Measurements from ENCODE around the gene ARID5A. TPM values are rescaled to one million over a fixed set of nuclear protein-coding genes. Genes with fewer than 3 reads are reported as not detected.

Gene ARID5A
- total and polyA plus RNA-seq, 2 of the 13 experiments (the other 11 are each of a cell fraction or from before 2014, with no cell fraction given), result 6.0 to 9.5 TPM

- TF ChIP-seq PTBP1 (IDR thresholded peaks at IDR 0.05; ENCODE audit: low read depth, low read length, poor library complexity, severe bottlenecking) (no peak), KAT8 (CRISPR knock-in tag; IDR thresholded peaks at IDR 0.05) (peak; percentile 49; the same call in 1 of the 2 replicates), NFRKB (IDR thresholded peaks at IDR 0.05) (no peak), ZFP82 (CRISPR knock-in tag; IDR thresholded peaks at IDR 0.05; ENCODE audit: borderline replicate concordance) (no peak), ZMYM3 (CRISPR knock-in tag; IDR thresholded peaks at IDR 0.05) (peak; percentile 78), THAP8 (CRISPR knock-in tag; IDR thresholded peaks at IDR 0.05; ENCODE audit: borderline replicate concordance) (no peak), KAT7 (CRISPR knock-in tag; IDR thresholded peaks at IDR 0.05; ENCODE audit: borderline replicate concordance) (no peak), TMF1 (CRISPR knock-in tag; IDR thresholded peaks at IDR 0.05; ENCODE audit: low read depth) (no peak), NR1H2 (CRISPR knock-in tag; IDR thresholded peaks at IDR 0.05; ENCODE audit: borderline replicate concordance, low read depth) (0 out of 2 replicates have a peak, but pooled peaks have one; percentile 46), MTF2 (CRISPR knock-in tag; IDR thresholded peaks at IDR 0.05; ENCODE audit: borderline replicate concordance) (no peak), MEIS2 (CRISPR knock-in tag; IDR thresholded peaks at IDR 0.05) (peak; percentile 73; the same call in 1 of the 2 replicates), ZNF766 (CRISPR knock-in tag; IDR thresholded peaks at IDR 0.05; ENCODE audit: borderline replicate concordance) (no peak), ZNF687 (CRISPR knock-in tag; IDR thresholded peaks at IDR 0.05) (peak; percentile 97), RAD51 (IDR thresholded peaks at IDR 0.05; ENCODE audit: borderline replicate concordance) (no peak), CC2D1A (CRISPR knock-in tag; IDR thresholded peaks at IDR 0.05) (no peak), ZNF143 (CRISPR knock-in tag; IDR thresholded peaks at IDR 0.05) (peak; percentile 89), JUNB (CRISPR knock-in tag; IDR thresholded peaks at IDR 0.05; ENCODE audit: borderline replicate concordance) (no peak), DNMT1 (CRISPR knock-in tag; IDR thresholded peaks at IDR 0.05) (no peak), FLYWCH1 (CRISPR knock-in tag; IDR thresholded peaks at IDR 0.05) (no peak), KLF9 (CRISPR knock-in tag; IDR thresholded peaks at IDR 0.05; ENCODE audit: low read depth) (no peak)
- TF ChIP-seq, protein P1, sequence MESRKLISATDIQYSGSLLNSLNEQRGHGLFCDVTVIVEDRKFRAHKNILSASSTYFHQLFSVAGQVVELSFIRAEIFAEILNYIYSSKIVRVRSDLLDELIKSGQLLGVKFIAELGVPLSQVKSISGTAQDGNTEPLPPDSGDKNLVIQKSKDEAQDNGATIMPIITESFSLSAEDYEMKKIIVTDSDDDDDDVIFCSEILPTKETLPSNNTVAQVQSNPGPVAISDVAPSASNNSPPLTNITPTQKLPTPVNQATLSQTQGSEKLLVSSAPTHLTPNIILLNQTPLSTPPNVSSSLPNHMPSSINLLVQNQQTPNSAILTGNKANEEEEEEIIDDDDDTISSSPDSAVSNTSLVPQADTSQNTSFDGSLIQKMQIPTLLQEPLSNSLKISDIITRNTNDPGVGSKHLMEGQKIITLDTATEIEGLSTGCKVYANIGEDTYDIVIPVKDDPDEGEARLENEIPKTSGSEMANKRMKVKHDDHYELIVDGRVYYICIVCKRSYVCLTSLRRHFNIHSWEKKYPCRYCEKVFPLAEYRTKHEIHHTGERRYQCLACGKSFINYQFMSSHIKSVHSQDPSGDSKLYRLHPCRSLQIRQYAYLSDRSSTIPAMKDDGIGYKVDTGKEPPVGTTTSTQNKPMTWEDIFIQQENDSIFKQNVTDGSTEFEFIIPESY (CRISPR knock-in tag; IDR thresholded peaks at IDR 0.05), result no peak
- TF ChIP-seq, protein P2, sequence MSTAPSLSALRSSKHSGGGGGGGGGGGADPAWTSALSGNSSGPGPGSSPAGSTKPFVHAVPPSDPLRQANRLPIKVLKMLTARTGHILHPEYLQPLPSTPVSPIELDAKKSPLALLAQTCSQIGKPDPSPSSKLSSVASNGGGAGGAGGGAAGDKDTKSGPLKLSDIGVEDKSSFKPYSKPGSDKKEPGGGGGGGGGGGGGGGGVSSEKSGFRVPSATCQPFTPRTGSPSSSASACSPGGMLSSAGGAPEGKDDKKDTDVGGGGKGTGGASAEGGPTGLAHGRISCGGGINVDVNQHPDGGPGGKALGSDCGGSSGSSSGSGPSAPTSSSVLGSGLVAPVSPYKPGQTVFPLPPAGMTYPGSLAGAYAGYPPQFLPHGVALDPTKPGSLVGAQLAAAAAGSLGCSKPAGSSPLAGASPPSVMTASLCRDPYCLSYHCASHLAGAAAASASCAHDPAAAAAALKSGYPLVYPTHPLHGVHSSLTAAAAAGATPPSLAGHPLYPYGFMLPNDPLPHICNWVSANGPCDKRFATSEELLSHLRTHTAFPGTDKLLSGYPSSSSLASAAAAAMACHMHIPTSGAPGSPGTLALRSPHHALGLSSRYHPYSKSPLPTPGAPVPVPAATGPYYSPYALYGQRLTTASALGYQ (CRISPR knock-in tag; IDR thresholded peaks at IDR 0.05), result no peak
Observed at GRCh38 chr2:96501886-96502810, 34.4 kb upstream of the ARID5A start (continued).
